Kidney epithelial cell (primary cell): Measurements from ENCODE around the gene POLR1D. TPM values are rescaled to one million over a fixed set of nuclear protein-coding genes. Genes with fewer than 3 reads are reported as not detected.

ENCODE experiments used
- DNase-seq: peaks from one replicate; pipeline ENCODE4 v3.0.0-alpha.2; 2010; ENCODE audit warnings: low read depth
- H3K27me3 ChIP-seq: 2 replicates; pipeline ENCODE4 v1.6.0; 2011; ENCODE audit warnings: low read length; ENCODE audit not compliant: control insufficient read depth, insufficient read depth
- H3K36me3 ChIP-seq: 2 replicates; pipeline ENCODE4 v1.5.1; 2011; ENCODE audit warnings: low read length; ENCODE audit not compliant: control insufficient read depth, insufficient read depth
- H3K4me3 ChIP-seq: 2 replicates; pipeline ENCODE4 v1.5.1; 2011; ENCODE audit warnings: low read depth, mild to moderate bottlenecking, control low read depth, low read length
- CTCF ChIP-seq: IDR thresholded peaks from 2 replicates; pipeline ENCODE4 v1.5.1; 2011; ENCODE audit warnings: mild to moderate bottlenecking, moderate library complexity, low read length, control low read depth, inconsistent platforms; ENCODE audit not compliant: insufficient read depth, poor library complexity, severe bottlenecking
- total RNA-seq: library from RNA; depleted of rRNA; stranded (reverse); fragments of >200 nt; gene quantifications from 2 replicates; pipeline ENCODE4 v1.2.3, GENCODE V29; 2015

Gene POLR1D
- total RNA-seq, 1 donor from 2014 or later = 149 TPM

GRCh38 chr13:27631665-27632064 is 10.0 kb downstream of the POLR1D start:
- DNase-seq = no peak

GRCh38 chr13:27632214-27632613 is 10.5 kb downstream of the POLR1D start:
- Histone ChIP-seq H3K36me3 (no peaks in the 10 kb centered on the region), H3K27me3 (no peaks in the 10 kb centered on the region), H3K4me3 (no peak overlapping the region)
- no peak for TF ChIP-seq CTCF
- no peak for DNase-seq

More at GRCh38 chr13:27631665-27632064, 10.0 kb downstream of the POLR1D start:
- no peak overlapping the region for H3K4me3 ChIP-seq
- TF ChIP-seq CTCF = no peak
- no peaks in the 10 kb centered on the region for H3K27me3 ChIP-seq
- no peaks in the 10 kb centered on the region for H3K36me3 ChIP-seq

- no peak for TF ChIP-seq CTCF
- Histone ChIP-seq H3K4me3 (no peak overlapping the region), H3K36me3 (no peaks in the 10 kb centered on the region), H3K27me3 (no peaks in the 10 kb centered on the region)
- no peak for DNase-seq
Observed at GRCh38 chr13:27632648-27633047, 11.0 kb downstream of the POLR1D start.

- DNase-seq = no peak
- Histone ChIP-seq H3K36me3 (no peaks in the 10 kb centered on the region), H3K27me3 (no peaks in the 10 kb centered on the region), H3K4me3 (no peak overlapping the region)
- no peak for TF ChIP-seq CTCF
Observed at GRCh38 chr13:27634231-27634630, 12.5 kb downstream of the POLR1D start.

GRCh38 chr13:27634791-27635190 is 13.1 kb downstream of the POLR1D start:
- Histone ChIP-seq H3K27me3 (no peaks in the 10 kb centered on the region), H3K4me3 (no peak overlapping the region), H3K36me3 (no peaks in the 10 kb centered on the region)
- no peak for TF ChIP-seq CTCF
- DNase-seq = no peak

- Histone ChIP-seq H3K27me3 (no peaks in the 10 kb centered on the region), H3K36me3 (no peaks in the 10 kb centered on the region), H3K4me3 (no peak overlapping the region)
- no peak for DNase-seq
- no peak for TF ChIP-seq CTCF
Observed at GRCh38 chr13:27635266-27635665, 13.6 kb downstream of the POLR1D start.
